GM21619 (cell line): Measurements from ENCODE around the gene ATP11A.
"Not testable (repeated sequence)": the region's sequence is repeated elsewhere in the genome, so short reads cannot be mapped to it uniquely, and the experiment has no call there.

ENCODE experiments used
- ATAC-seq: cut with Tn5 transposase; IDR thresholded peaks from one replicate; pipeline ENCODE4 v1.9.1; 2021; ENCODE audit not compliant: unreplicated experiment

Gene ATP11A

DNA sequence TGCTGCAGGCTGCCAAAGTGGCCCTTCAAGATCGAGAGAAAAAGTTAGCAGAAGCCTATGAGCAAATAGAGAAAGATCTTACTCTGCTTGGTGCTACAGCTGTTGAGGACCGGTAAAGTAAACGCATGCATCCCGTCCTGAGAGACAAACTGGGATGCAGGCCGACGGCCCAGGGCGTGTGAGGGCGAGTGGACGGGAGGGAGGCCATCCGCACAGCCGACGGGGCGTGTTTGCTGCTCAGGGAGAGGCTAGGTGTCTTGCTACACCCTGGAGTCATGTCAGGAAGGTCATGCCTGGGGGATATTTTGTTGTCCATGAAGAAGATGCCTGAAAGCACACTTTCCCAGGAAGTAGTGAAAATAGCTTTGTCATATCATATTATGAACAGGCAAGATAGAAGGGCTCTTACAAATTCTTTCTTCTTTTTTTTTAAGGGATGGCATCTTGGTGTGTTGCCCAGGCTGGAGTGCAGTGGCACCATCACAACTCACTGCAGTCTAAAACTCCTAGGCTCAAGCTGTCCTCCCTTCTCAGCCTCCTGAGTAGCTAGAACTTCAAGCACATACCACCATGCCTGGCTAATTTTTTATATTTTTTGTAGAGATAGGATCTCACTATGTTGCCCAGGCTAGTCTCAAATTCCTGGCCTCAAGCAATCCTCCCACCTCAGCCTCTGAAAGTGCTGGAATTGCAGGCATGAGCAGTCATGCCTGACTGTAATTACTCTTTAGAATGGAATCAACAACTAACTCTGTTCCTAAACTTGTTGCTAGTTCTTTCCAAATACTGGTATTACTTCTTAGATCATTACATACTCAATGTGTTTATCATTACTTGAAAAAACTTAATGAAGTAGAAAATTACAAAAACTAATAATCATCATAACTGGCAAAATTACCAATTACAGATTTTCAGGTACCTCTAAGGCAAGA lies 161.5 kb downstream of the ATP11A start:
- no peak for ATAC-seq

DNA sequence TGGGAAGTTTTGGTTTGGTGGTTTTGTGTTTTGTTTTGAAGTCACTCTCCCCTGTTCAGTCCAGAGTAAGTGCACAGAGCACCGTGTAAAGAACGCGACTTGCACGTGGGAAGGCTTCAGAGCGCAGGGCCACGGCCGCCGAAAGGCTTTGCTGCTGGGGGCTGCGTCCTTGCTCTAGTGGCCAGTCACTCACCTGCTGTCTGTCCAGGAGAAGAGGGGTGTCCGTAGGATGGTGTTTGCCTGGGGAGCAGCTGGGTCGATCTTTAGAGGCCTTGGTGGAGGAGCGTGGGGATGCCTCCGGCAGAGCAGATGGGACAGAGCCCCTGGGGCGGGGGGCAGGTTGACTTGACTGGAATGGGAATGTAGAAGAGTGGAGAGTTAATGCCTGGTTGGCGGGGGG lies 162.6 kb downstream of the ATP11A start:
- no peak for ATAC-seq

DNA sequence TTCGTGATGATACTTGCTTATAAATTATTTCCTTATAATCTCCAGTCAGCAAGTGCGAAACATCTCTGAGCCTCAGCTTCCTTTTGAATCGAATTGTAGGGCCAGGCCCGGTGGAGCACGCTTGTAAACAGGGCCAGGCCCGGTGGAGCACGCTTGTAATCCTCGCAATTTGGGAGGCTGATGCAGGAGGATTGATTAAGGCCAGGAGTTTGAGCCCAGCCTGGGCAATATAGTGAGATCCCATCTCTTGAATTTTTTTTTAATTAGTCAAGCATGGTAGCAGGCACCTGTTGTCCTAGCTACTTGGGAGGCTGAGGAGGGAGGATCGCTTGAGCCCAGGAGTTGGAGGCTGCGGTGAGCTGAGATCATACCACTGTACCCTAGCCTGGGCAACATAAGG lies 163.0 kb downstream of the ATP11A start:
- no peak for ATAC-seq

DNA sequence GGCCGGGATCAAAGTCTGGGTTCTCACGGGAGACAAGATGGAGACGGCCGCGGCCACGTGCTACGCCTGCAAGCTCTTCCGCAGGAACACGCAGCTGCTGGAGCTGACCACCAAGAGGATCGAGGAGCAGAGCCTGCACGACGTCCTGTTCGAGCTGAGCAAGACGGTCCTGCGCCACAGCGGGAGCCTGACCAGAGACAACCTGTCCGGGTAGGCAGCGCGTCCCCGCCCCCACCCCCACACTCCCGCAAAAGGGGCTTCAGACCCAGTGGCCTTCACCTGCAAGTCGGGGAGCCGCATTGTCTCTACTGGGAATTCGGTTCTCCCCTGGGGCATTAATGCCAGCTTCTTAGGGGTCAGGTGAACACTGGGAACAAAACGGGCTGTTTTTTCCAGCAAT lies 164.5 kb downstream of the ATP11A start:
- ATAC-seq: no peak

DNA sequence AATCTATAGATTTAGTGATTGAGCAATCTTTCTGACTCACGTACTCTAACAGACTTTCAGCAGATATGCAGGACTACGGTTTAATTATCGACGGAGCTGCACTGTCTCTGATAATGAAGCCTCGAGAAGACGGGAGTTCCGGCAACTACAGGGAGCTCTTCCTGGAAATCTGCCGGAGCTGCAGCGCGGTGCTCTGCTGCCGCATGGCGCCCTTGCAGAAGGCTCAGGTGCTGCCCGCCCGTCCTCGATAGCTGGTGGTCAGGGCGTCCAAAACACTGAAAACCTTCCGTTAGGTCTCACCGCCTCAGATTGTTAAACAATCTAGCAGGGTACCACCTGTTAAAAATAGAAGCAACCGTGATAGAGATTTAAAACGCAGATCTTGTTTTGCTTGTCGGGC lies 166.0 kb downstream of the ATP11A start:
- no peak for ATAC-seq

DNA sequence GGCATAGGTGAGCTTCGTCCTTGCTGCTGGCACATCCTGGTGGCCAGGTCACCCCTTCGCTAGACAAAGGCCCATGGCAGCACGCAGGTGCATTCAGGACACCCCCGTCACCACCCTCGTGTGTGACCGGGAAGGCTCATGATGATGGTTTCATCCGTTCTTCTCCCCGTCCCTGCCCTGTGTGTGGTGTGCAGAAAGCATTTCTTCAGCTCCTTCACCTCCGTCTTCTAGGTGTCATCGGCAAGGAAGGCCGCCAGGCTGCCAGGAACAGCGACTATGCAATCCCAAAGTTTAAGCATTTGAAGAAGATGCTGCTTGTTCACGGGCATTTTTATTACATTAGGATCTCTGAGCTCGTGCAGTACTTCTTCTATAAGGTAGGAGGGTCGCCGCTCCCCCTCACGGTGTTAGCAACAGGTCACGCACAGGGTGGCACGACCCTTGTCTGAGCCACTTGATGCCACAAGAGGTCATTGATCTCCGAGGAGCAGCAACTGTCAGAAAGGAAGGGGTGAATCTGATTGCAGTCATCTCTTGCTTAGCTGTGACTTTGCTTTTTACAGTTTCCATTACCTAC lies 168.2 kb downstream of the ATP11A start:
- no peak for ATAC-seq

DNA sequence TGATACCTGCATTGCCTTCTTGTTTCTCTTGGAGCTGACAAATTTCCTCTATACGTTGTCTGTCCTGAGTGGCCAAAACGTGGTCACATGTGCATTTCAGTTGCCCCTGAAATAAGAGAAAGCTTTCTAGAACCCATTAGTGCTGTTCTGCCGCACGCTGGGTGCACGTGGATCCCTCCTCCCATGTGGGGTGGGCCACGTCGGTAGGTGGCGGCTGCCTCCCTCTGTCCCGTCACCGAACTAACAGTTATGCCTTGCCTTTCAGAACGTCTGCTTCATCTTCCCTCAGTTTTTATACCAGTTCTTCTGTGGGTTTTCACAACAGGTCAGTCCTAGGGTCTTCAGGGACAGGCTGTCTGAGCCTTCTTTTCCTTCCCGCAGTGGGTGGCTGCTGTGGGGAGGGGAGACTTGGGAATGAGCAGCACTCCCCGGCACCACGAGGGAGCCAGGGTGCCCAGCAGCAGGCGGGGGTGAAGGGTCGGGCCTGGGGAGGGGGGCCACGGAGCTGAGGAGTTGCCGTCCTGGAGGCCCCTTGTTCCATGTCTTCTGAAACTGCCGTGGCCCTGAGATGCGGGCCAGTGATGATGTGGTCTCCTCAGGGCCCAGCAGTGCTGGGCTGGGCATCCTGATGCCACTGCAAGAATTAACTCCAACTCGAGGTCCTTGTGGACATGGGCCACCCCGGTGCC lies 169.4 kb downstream of the ATP11A start:
- ATAC-seq: no peak

DNA sequence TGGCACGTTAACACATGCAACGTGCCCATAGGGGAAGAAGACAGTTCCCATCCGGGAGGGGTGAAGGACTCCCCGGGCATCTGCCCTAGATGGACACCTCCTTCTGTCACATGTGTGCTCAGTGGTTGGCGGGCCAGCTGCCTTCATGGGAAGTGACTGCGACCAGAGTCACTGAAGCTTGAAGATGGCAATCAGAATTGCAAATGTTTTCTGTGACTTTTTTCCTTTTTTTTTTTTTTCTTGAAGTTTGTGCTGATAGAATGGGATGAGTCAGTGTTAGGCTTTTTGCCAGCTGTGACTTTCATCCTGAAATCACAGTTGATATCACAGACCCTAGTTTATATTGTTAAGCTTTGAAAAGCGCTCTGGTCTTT lies 170.0 kb downstream of the ATP11A start:
- peak; percentile 84 for ATAC-seq

DNA sequence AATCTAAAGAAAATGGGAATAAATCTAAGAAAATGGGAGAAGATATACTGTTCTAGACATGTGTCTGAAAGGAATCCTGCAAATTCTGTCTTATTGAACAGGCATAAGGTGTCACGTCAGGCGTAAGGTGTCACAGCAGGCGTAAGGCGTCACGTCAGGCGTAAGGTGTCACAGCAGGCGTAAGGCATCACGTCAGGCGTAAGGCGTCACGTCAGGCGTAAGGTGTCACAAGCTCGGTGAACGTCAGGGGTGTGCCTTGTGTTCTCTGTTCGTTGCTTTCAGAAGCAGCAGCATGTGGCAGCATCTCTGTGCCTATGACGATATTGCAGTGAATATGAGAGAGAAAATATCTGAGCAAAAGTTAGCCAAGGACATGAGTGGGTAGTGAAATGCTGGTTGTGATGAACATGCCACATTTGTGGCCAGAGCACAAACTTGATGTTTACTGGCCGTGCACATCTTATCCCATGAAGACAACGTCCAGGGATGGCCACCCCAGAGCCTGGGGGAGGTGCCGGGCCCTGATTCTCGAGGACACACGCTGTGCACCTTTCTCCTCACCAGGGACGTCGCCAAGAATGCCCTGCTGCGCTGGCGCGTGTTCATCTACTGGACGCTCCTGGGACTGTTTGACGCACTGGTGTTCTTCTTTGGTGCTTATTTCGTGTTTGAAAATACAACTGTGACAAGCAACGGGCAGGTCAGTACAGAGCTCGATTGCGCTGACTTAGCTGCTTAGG lies 172.2 kb downstream of the ATP11A start:
- no peak for ATAC-seq

DNA sequence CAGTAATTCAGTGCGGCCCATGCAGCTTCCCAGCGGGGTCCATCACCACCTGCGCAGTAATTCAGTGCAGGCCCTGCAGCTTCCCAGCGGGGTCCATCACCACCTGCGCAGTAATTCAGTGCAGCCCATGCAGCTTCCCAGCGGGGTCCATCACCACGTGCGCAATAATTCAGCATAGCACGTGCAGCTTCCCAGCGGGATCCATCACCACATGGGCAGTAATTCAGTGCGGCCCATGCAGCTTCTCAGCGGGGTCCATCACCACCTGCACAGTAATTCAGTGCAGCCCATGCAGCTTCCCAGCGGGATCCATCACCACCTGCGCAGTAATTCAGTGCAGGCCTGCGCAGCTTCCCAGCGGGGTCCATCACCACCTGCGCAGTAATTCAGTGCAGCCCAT lies 173.5 kb downstream of the ATP11A start:
- ATAC-seq: not testable (repeated sequence)

DNA sequence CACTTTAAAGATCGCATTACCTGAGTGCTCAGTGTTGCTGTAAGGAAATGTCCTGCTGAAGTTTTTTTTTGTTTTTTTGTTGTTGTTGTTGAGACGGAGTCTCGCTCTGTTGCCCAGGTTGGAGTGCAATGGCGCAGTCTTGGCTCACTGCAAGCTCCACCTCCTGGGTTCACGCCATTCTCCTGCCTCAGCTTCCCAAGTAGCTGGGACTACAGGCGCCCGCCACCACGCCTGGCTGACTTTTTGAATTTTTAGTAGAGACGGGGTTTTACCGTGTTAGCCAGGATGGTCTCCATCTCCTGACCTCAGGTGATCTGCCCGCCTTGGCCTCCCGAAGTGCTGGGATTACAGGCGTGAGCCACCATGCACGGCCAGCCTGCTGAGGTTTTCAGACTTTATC lies 175.6 kb downstream of the ATP11A start:
- not testable (repeated sequence) for ATAC-seq

DNA sequence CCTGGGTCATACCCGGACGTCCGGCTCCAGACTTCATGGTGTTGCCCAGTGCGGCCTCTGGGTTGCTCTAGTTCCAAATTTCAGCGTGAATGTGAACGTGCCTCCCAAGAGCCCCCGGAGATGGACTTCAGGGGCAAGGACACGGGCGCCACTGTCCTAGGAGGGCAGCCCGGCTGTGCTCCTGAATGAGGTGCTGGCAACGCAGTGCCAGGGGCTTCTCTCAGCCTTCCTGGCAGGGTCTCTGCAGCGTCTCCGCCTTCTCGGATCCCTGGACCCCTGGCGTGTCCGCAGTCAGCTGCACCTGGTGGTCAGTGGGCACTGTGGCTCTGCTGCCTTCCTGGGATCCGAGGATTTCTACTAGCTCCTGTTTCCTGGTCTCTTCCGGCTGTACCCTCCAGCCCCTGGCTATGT lies 177.5 kb downstream of the ATP11A start:
- no peak for ATAC-seq

DNA sequence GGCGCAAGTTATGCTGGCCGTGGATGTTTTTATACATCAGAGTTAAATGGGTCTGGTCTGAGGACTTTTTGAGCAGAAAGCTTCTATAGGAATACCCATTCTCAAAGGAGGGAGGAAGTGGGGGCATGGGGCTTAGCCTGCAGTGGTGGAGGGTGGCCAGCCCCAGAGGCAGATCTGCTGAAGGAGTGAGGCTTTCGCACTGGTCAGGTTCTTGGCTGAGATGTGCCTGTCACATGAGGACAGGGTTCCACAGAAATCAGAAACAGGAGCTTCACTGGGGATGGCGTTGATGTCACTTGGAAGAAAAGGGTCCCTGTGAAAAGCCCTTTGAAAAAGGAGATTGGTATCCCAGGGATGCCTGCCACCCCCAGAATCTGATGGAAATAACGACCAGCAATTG lies 178.5 kb downstream of the ATP11A start:
- ATAC-seq: no peak

DNA sequence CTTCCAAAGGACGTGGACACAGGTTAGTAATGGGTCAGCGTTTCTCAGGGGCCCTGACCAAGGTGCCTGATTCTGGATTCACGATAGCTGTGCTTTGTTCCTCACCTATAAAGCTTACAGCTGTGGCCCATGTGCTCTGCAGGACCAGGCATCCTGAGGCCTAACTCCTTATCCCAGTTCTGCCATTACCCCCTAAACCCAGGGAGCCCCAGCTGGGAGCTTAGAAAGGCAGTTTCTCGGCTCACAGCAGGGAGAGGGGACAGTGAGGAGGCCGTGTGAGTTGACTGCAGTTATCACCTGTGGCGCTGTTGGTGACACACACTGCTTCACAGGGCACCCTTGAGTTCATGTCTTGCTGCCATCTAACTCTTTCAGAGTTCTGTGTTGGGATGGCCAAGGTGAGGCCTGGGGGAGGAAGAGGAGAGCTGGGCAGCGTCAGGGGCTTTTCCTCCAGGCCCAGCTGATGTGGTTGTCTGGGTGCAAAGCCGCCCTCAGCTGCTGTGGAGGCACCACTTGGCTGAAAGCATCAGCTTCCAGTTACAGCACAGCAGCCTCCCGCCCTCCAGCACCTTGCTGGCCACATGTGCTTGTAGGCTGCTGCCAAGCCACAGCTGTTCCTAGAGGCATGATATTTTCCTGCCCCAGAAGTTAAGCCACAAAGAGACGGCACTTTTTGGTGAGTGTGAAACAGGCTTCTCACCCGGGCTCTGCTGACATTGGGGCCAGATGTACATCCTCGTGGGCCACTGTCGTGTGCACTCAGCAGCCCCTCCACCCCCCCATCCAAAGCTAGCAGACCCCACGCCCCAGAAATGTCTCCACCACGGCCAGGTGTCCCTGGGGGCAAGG lies 179.6 kb downstream of the ATP11A start:
- no peak for ATAC-seq

DNA sequence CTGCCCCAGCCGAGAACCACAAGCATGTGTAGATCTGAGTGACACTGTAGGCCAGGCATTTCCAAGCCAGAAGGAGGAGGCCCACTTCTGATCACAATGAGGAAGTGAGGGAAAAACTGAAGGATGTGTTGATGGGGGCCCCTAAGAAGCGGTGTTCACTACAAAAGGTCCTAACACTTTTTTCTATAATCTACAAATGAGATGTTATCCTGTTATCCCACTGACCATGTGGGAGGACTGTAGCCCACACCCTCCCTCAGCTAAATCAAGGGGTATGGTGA lies 180.2 kb downstream of the ATP11A start:
- no peak for ATAC-seq

DNA sequence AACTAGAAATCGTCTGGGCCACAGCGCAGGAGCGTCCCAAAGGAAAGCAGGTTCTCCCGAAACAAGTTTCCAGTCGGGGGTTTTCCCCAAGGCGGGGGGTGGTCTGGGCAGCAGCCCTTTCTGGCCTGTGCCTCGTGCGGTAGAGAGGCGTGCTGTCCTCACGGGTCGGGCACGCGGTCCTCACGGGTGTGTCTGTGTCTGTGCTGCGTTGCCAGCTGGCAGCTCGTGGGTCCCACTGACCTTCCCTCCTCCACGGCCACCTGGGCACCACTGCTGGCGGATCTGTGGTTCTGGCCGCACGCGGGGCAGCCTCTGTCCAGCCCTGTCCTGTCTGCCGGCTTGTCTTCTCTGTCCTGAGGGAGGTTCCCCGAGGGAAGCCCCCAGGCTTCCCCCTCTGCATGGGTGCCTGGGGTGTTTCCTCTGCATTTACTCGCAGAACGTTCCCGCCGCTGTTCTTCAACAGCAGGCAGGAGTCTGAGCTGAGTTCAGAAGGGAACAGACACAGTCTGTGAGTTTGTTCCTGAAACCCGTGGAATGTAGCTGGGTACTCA lies 181.0 kb downstream of the ATP11A start:
- ATAC-seq: no peak

DNA sequence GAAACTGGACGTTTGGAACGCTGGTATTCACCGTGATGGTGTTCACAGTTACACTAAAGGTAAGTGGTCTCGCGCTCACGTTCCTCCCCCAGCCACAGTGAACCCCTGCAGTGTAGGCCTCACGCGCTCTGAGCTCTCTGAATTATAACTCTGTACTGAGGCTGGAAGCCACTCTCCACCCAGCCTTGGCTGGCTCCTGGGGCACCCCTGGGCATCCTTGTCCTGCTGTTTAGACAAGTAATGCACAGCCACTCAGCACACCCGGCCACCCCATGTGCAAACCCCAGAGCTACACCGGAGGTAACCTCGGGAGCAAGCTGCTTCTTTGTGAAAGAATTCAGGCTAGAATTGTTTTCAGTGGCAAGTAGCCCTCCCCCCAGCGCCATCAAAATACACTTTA lies 181.9 kb downstream of the ATP11A start:
- ATAC-seq: no peak

DNA sequence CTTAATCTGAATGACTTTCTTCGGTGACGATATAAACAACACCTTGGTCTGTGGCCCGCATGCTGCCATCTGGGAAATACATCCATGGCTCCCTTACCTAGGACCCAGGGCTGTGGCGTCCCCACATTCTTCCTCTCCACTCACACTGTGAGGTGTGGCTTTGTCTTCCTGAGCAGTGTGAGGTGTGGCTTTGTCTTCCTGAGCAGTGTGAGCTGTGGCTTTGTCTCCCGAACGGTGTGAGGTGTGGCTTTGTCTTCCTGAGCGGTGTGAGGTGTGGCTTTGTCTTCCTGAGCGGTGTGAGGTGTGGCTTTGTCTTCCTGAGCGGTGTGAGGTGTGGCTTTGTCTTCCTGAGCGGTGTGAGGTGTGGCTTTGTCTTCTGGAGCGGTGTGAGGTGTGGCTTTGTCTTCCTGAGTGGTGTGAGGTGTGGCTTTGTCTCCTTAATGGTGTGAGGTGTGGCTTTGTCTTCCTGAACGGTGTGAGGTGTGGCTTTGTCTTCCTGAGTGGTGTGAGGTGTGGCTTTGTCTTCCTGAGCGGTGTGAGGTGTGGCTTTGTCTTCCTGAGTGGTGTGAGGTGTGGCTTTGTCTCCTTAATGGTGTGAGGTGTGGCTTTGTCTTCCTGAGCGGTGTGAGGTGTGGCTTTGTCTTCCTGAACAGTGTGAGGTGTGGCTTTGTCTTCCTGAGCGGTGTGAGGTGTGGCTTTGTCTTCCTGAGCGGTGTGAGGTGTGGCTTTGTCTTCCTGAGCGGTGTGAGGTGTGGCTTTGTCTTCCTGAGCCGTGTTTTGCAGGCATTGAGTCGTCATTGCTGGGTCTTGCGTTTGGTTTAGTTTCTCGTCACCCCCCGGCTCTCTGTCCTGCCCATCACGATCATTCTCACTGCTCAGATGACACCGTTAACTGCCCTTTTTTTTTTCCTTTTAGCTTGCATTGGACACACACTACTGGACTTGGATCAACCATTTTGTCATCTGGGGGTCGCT lies 183.1 kb downstream of the ATP11A start:
- peak; percentile 43 for ATAC-seq
